AG09309 (cell line): ENCODE data around the gene TCEA2.

ENCODE experiments used
- DNase-seq: peaks from one replicate; pipeline ENCODE4 v3.0.0-alpha.2; 2010; ENCODE audit warnings: low read depth
- H3K4me3 ChIP-seq: 2 replicates; pipeline ENCODE4 v1.5.1; 2011; ENCODE audit warnings: mild to moderate bottlenecking, low read depth, low read length, moderate library complexity; ENCODE audit not compliant: control insufficient read depth
- TF ChIP-seq, protein P1 (sequence below): IDR thresholded peaks from 2 replicates; pipeline ENCODE4 v1.5.1; 2011; ENCODE audit warnings: mild to moderate bottlenecking, low read depth, low read length, inconsistent platforms; ENCODE audit not compliant: insufficient read depth, control insufficient read depth; ENCODE audit errors: missing control alignments

Gene TCEA2

DNA sequence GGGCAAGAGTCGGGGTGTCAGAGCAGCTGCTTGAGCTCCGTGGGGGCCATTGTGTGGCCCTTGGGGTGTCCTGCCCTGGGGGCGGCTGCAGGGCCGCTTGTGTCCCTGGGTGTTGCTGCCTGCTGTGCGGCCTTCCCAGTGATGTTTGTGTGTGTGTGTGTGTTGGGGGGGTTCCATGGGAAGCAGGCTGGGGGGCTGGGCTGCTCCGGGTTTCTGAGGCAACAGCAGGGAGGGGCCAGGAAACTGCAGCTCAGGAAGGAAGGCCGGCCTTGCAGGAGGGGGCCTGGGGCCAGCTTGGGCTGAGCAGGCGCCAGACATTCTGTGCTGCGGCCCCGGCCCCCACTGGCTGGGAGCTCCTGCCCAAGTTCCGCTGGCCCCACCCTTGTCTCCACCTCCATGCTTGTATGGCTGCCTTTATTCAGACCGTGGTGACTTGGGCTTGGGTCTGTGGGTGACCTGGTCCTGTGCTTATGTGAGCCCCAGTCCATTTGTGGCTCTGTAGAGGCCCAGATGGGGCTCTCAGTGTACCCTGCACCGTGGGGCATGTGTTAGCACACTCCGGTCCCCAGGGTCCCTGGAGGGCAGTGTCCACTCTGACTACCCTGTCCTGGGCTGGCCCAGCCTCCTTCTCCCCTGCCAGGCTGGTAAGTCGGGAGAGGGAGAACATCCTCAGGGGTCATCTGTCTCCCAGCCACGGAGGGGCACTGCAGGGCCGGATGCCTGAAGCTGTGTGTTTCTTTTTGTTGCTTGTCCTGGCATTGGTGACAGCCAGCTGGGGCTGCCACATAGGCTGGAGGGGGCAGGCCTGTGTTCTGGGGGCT lies 8.9 kb upstream of the TCEA2 start:
- TF ChIP-seq, protein P1, sequence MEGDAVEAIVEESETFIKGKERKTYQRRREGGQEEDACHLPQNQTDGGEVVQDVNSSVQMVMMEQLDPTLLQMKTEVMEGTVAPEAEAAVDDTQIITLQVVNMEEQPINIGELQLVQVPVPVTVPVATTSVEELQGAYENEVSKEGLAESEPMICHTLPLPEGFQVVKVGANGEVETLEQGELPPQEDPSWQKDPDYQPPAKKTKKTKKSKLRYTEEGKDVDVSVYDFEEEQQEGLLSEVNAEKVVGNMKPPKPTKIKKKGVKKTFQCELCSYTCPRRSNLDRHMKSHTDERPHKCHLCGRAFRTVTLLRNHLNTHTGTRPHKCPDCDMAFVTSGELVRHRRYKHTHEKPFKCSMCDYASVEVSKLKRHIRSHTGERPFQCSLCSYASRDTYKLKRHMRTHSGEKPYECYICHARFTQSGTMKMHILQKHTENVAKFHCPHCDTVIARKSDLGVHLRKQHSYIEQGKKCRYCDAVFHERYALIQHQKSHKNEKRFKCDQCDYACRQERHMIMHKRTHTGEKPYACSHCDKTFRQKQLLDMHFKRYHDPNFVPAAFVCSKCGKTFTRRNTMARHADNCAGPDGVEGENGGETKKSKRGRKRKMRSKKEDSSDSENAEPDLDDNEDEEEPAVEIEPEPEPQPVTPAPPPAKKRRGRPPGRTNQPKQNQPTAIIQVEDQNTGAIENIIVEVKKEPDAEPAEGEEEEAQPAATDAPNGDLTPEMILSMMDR = no peak
- DNase-seq = no peak
- H3K4me3 ChIP-seq = no peak overlapping the region

DNA sequence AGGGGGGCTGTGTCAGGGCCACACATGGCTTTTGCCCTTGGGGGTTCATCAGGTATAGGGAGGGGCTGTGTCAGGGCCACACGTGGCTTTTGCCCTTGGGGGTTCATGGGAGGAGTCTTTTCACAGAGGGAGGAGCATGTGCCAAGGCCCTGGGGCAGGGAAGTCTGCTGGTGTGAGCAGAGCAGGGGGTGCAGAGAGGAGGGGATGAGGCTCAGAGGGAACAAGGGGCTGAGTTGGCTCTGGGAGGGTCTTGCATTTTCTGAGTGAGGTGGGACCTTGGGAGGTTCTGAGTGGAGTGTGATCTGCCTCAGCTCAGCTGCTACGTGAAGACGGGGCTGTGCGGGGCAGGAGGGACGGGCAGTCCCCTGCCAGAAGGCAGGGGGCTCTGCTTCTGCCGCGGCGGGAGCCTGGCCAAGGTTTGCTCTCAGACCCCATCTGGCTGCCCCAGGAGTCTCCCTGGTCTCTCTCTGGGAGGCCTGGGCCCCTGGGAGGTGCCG lies 7.6 kb upstream of the TCEA2 start:
- TF ChIP-seq, protein P1 = no peak
- H3K4me3 ChIP-seq = no peak overlapping the region
- no peak for DNase-seq

- DNase-seq = no peak
- TF ChIP-seq, protein P1 = no peak
These were observed 6.9 kb upstream of the TCEA2 start for GRCh38 chr20:64055893-64056638.

DNA sequence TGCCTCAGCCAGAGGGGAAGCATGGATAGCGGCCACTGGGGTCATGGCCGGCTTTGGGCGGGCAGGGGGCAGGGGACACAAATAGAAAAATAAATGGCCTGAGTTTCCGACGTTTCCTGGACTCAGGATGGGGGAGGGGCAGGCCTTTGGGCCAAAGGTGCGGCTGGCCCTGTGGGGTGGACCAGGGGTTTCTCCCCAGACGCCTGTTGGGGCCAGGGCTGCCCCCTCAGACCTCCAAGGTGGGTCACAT lies 6.4 kb upstream of the TCEA2 start:
- no peak for DNase-seq
- no peak overlapping the region for H3K4me3 ChIP-seq
- TF ChIP-seq, protein P1 = no peak

More at GRCh38 chr20:64055893-64056638, 6.9 kb upstream of the TCEA2 start:
- H3K4me3 ChIP-seq = no peak overlapping the region

DNA sequence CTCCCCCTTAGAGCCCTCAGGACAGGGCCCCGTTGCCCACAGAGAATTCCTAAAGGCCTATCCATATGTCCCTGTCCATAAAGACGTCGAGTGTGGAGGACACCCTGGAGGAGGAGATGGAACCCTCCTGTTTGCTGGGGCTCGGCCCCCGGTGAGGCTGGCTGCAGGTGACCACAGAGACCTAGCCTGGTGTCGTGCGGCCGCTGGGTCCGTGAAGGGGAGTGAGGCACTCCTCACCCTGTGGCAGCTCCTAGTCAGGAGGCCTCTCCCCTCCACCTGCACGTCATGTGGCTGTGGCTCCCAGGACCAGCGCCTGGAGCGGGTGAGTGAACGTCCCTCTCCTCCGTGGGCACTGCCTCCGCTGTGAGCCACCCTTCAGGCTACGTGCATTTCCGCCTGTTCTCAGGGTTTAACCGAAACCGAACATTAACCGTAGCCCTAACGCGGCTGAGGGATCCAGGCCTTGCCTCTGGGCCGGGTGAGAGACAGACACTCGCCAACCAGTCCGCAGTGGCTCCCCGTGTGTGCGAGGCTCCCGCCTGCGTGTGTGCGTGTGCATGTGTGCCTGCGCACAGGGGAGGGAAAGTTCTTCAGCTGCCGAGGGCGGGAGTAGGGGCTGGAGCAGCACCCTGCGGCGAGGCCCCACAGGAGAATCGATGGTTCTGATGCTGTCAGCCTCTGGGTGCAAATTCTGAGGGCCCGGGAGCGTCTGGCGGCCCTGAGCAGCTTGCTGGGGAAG lies 5.9 kb upstream of the TCEA2 start:
- no peak overlapping the region for H3K4me3 ChIP-seq
- DNase-seq = no peak
- TF ChIP-seq, protein P1 = no peak

DNA sequence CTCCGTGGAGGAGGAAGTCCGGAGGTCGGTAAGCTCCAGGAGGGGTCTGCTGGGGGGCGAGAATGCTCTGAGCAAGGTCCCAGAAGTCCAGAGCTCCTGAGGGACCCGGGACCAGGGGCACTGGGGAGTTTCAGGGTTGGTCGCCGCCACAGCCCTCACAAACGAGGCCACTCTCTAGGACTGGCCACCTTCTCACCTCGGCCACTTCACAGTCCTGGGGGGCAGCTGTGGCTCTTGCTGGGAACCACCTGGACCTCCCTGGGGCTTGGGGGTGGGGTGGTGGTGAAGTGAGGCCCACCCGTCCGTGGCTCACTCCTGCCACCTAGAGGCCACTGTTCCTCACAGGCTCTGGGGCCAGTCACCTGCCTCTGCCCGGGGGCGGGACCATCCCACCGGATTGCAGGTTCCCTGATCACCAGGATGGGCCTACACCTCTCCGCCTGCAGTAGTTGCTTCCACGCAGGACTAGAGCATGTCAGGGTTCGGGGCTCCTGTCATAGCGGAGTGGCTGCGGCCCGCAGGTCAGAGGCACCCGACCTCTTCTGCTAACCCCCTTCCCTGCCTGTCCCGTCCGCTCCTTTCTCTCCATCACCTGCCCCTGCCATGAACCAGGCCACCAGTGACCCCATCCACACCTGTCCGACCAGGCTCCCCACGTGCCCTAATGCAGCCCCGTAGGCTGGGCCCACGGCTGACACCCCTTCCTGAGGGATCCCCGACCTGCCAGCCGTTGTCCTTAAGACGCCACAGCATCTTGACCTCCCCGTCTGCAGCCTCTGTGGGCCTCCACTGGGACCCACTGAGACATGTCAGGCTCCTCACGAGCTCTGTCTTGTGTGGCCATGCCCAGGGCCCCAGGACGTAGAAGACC lies 5.1 kb upstream of the TCEA2 start:
- no peak for DNase-seq

More for the DNA sequence above, 5.1 kb upstream of the TCEA2 start:
- TF ChIP-seq, protein P1 = peak; percentile 91
- no peak overlapping the region for H3K4me3 ChIP-seq
